OCI-LY7 (cell line): ENCODE results near the gene LIPT2. TPM values are rescaled to one million over a fixed set of nuclear protein-coding genes. Genes with fewer than 3 reads are reported as not detected.

ENCODE experiments used
- BruUV-seq: library from RNA; stranded (reverse); fragments of 400-500 nt; replicated peaks from 2 replicates; lab custom pipeline; 2021; lab: Mats Ljungman, UMichigan
- CTCF ChIA-PET: fragments of 300-600 bp; sonication (Branson Sonifier 250); formaldehyde crosslinking; loops from one replicate; lab custom pipeline; 2022; ENCODE audit warnings: antibody characterized with exemption; ENCODE audit not compliant: unreplicated experiment; lab: Charles Lee
- POLR2A ChIA-PET: fragments of 300-600 bp; sonication (Branson Sonifier 250); formaldehyde crosslinking; loops from one replicate; lab custom pipeline; 2022; ENCODE audit warnings: antibody characterized with exemption; lab: Charles Lee
- DNase-seq: peaks from one replicate; pipeline ENCODE4 v3.0.0-alpha.2; 2015; ENCODE audit warnings: low spot score
- H2AFZ ChIP-seq: fragments of 200-600 bp; sonication (generic), shearing (Covaris generic); 2 replicates; pipeline ENCODE4 v1.6.1; 2014; ENCODE audit warnings: mild to moderate bottlenecking, antibody characterized with exemption, low read length, moderate library complexity
- H3K27ac ChIP-seq: fragments of 200-600 bp; sonication (generic); 2 replicates; pipeline ENCODE4 v1.5.1; 2014; ENCODE audit warnings: mixed run types, low read depth, mild to moderate bottlenecking, moderate library complexity, low read length, inconsistent platforms; ENCODE audit not compliant: poor library complexity, severe bottlenecking
- H3K36me3 ChIP-seq: fragments of 200-600 bp; sonication (generic); 2 replicates; pipeline ENCODE4 v1.6.1; 2014; ENCODE audit warnings: mild to moderate bottlenecking, antibody characterized with exemption, low read length, moderate library complexity, mixed read lengths; ENCODE audit not compliant: insufficient read depth
- H3K4me1 ChIP-seq: fragments of 200-600 bp; sonication (generic); 2 replicates; pipeline ENCODE4 v1.5.1; 2014; ENCODE audit warnings: mild to moderate bottlenecking, low read length; ENCODE audit not compliant: insufficient read depth, poor library complexity, severe bottlenecking
- H3K4me2 ChIP-seq: fragments of 200-600 bp; sonication (generic); 2 replicates; pipeline ENCODE4 v1.6.1; 2014; ENCODE audit warnings: mild to moderate bottlenecking, low read length
- H3K4me3 ChIP-seq: fragments of 200-600 bp; sonication (generic); 2 replicates; pipeline ENCODE4 v1.5.1; 2014; ENCODE audit warnings: mild to moderate bottlenecking, low read depth, low read length; ENCODE audit not compliant: poor library complexity, severe bottlenecking
- H3K79me2 ChIP-seq: fragments of 200-600 bp; sonication (generic); 2 replicates; pipeline ENCODE4 v1.6.1; 2016; ENCODE audit warnings: low read depth, mild to moderate bottlenecking, low read length, moderate library complexity, mixed read lengths; ENCODE audit not compliant: insufficient read depth
- H3K9me2 ChIP-seq: fragments of 200-600 bp; sonication (generic); 2 replicates; pipeline ENCODE4 v1.6.1; 2016; ENCODE audit warnings: mild to moderate bottlenecking, low read length, mixed read lengths; ENCODE audit not compliant: insufficient read depth
- H3K9me3 ChIP-seq: fragments of 200-600 bp; sonication (generic); 2 replicates; pipeline ENCODE4 v1.6.1; 2014; ENCODE audit warnings: mild to moderate bottlenecking, mixed run types, low read length, mixed read lengths
- H4K20me1 ChIP-seq: fragments of 200-600 bp; sonication (generic); 2 replicates; pipeline ENCODE4 v1.6.1; 2014; ENCODE audit warnings: mild to moderate bottlenecking, antibody characterized with exemption, low read length, moderate library complexity, mixed read lengths; ENCODE audit not compliant: insufficient read depth
- CTCF ChIP-seq: fragments of 200-600 bp; sonication (generic); conservative IDR thresholded peaks from 2 replicates; pipeline ENCODE4 v1.5.1; 2014; ENCODE audit warnings: mild to moderate bottlenecking, antibody characterized with exemption, low read length, moderate library complexity, mixed read lengths
- EZH2phosphoT487 ChIP-seq: fragments of 200-600 bp; sonication (generic); IDR thresholded peaks from 2 replicates; pipeline ENCODE4 v1.6.1; 2018; ENCODE audit warnings: low read depth, borderline replicate concordance, mild to moderate bottlenecking, mixed run types, antibody characterized with exemption, low read length, moderate library complexity, mixed read lengths
- intact Hi-C: fragments of 100-400 bp; cut with micrococcal nuclease; formaldehyde crosslinking; loops from one replicate; pipeline ENCODE4 v1.10.0; 2022; ENCODE audit not compliant: unreplicated experiment
- total RNA-seq, 2 experiments: library from RNA; depleted of rRNA in 1 of 2; stranded (reverse); fragments of >200 nt in 1 of 2; shearing (Covaris generic) in 1 of 2; gene quantifications; 2 replicates each; pipeline ENCODE4 v1.2.3, GENCODE V29; 2014 to 2022

The LIPT2 gene
- total RNA-seq, 2 experiments from 2014 or later, result 10.9 to 14.3 TPM

- Histone ChIP-seq H3K79me2 (no peaks in the 10 kb centered on the region), H3K4me3 (no peak overlapping the region), H3K4me2 (no peak overlapping the region), H4K20me1 (no peaks in the 10 kb centered on the region), H2AFZ (no peak overlapping the region), H3K4me1 (no peaks in the 10 kb centered on the region), H3K9me3 (no peaks in the 10 kb centered on the region), H3K27ac (no peak overlapping the region), H3K9me2 (no peaks in the 10 kb centered on the region), H3K36me3 (no peaks in the 10 kb centered on the region)
- ChIA-PET POLR2A (interaction anchor here (0.9 kb wide), 1 partner anchor 8 kb away, joined by 3 read pairs; no protein-coding TSS in a partner anchor), CTCF (no interaction called here)
- intact Hi-C loops, result no loop called here
- TF ChIP-seq EZH2phosphoT487 (no peak), CTCF (no peak)
- no peak for DNase-seq
- BruUV-seq, result no TSS peak
Measured at GRCh38 chr11:74471037-74471436, 22.5 kb downstream of the LIPT2 start.

- H3K9me2 ChIP-seq, result no peaks in the 10 kb centered on the region
- intact Hi-C loops, result no loop called here
- BruUV-seq, result no TSS peak
- no peaks in the 10 kb centered on the region for H3K79me2 ChIP-seq
- CTCF ChIA-PET, result no interaction called here
- DNase-seq, result no peak
- no peak overlapping the region for H3K27ac ChIP-seq
- no peak overlapping the region for H2AFZ ChIP-seq
- POLR2A ChIA-PET, result interaction anchor here (0.9 kb wide), 1 partner anchor 8 kb away, joined by 3 read pairs; no protein-coding TSS in a partner anchor
- no peaks in the 10 kb centered on the region for H3K4me1 ChIP-seq
- no peak overlapping the region for H3K4me2 ChIP-seq
- H4K20me1 ChIP-seq, result no peaks in the 10 kb centered on the region
- no peaks in the 10 kb centered on the region for H3K9me3 ChIP-seq
- no peak overlapping the region for H3K4me3 ChIP-seq
- H3K36me3 ChIP-seq, result no peaks in the 10 kb centered on the region
- TF ChIP-seq CTCF, result no peak
- no peak for TF ChIP-seq EZH2phosphoT487
Measured at GRCh38 chr11:74470526-74470925, 23.0 kb downstream of the LIPT2 start.

GRCh38 chr11:74468936-74469335 lies 24.6 kb downstream of the LIPT2 start:
- no peak for DNase-seq
- no peak overlapping the region for H3K27ac ChIP-seq
- no TSS peak for BruUV-seq
- CTCF ChIA-PET, result no interaction called here
- no peaks in the 10 kb centered on the region for H3K36me3 ChIP-seq
- H3K4me2 ChIP-seq, result no peak overlapping the region
- H3K4me3 ChIP-seq, result no peak overlapping the region
- no peaks in the 10 kb centered on the region for H3K9me3 ChIP-seq
- no peaks in the 10 kb centered on the region for H3K4me1 ChIP-seq
- no peaks in the 10 kb centered on the region for H3K79me2 ChIP-seq
- intact Hi-C loops, result no loop called here
- no peaks in the 10 kb centered on the region for H4K20me1 ChIP-seq
- no peak overlapping the region for H2AFZ ChIP-seq
- POLR2A ChIA-PET, result interaction anchor here (0.7 kb wide), 1 partner anchor 77 kb away, joined by 3 read pairs; no protein-coding TSS in a partner anchor
- H3K9me2 ChIP-seq, result no peaks in the 10 kb centered on the region
- TF ChIP-seq EZH2phosphoT487 (no peak), CTCF (no peak)
